GM15510 (cell line): ENCODE measurements around the gene RAD51B.

Source experiments
- POLR2A ChIP-seq: IDR thresholded peaks from 3 replicates; pipeline ENCODE4 v1.6.1; 2011; ENCODE audit warnings: borderline replicate concordance; ENCODE audit not compliant: insufficient read length; ENCODE audit errors: extremely low read depth

RAD51B gene

DNA sequence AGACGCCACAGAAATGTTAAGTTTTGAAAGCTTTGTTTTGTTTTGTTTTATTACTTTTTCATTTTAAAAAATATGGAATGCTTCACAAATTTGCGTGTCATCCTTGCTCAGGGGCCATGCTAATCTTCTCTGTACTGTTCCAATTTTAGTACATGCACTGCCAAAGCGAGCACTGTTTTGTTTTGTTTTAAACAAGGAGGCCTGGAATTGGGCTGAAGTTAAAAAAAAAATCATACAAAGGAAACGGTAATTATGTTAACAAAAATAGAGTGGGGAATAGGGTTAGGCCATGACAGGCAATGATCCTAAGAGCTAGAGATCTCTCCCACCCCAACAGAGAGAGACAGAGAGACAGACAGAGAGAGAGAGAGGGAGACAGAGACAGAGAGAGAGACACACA is 916.3 kb downstream of the RAD51B start:
- no peak for TF ChIP-seq POLR2A

DNA sequence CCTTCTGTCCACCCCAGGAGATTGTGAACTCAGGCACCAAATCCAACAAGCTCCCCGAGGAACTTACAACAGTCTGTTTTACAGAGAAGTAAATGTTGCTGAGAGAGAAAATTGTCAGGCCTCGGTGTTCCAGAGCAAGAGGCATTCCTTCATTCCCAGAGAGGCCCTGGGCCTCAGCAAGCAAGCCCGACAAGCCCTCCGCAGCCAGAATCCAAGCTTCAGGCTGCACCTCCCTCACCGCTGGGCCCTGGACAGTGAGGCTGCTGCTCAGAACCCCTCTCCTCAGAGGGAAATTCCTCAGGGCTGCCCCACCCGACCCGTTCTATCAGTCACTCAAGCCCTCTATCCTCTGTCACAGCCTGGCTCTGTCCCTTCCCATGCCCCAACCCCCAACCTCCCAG is 916.9 kb downstream of the RAD51B start:
- TF ChIP-seq POLR2A: no peak

DNA sequence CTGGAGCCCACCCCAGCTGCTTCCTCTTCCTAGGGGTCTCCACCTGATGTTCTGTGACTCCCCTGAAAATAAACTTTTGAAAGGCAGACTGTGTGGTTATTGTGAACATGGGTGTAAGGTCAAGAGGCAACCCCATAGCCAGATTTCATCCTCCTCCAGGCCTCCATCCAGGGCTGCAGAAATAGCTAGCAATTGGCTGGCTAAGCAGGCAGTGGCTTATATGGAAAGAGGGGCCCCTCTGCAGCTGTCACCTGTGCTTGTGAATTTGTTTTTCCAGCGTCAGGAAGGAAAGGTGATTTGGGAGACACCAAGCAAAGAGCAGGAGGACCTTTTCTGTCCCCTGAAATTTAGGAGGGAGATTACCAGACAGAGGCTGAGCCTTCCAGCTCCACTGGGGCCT is 917.5 kb downstream of the RAD51B start:
- TF ChIP-seq POLR2A: no peak

DNA sequence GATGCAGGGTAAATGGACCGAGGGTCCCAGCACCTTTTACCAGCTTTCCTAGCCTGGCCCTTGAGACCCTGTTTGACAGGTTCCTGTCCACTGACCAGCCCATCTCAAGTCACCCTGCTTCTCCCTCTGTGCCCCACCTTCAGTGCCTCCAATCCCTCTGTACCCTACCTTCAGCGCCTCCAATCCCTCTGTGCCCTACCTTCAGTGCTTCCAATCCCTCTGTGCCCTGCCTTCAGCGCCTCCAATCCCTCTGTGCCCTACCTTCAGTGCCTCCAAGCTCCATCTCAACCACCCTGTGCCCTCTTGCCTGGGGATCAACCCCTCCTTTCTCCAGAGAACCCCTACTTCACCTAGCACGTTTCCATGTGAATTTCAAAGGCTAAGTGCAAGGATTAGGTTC is 919.0 kb downstream of the RAD51B start:
- no peak for TF ChIP-seq POLR2A

DNA sequence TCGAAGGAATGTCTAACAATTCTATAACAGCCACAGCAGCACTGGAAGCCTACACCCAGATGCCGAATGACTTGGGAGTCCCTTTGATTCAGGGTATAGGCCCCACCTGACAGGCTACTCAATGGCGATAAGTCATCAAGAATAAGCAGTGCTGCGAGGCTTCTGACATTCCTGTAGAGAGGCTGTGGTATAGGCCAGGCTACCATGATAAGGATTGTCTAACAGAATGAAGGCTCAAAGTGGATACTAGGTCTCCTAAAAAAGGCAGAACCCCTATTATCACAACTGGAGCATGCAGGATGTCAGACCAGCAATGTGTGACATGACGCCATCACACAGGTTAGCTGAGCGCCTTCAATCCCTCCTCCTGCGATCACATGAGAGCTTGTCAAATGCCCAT is 920.1 kb downstream of the RAD51B start:
- no peak for TF ChIP-seq POLR2A

DNA sequence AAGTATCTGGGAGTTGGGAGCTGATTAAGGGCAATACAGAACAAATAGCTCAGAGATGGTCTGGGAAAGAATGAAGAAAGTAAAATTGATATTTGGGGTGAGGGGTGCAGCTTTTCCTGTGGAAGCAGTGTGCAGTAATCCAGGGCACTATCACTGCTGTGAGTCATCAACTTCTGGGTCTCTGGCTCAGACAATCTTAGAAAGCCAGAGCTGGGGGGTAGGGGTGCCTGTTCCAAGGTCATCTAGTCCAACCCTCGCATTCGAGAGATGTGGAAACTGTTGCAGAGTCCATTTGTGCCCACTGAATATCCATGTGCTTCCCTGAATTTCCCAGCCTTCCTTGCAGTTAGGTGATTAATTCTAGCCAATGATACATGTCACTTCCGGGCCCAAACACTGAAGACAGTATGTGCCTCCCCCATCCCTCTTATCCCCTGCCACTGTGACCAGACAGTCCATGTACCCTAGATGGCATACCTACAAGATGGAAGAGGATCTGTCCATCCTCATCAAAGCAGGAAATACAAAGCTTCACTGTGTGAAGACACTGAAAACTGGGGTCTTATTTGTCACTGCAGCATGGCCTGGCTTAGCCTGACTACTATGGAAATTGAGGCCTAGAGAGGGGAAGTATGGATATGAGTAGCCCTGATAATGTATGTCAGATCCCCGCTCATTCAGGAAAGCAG is 921.4 kb downstream of the RAD51B start:
- no peak for TF ChIP-seq POLR2A

DNA sequence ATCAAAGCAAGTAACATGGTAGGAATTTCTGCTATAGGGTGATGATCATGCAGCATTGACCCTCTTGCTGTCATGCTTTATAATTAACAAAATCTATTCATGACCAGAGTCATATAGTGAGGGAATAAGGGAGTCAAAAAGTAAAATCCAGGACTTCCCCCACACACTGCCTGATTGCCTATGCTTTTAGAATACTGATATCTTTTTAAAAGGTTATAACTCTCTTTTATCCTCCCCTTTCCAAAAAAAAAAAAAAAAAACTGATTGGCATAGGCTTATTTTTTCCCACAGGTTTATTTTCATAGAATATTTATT is 921.9 kb downstream of the RAD51B start:
- TF ChIP-seq POLR2A: no peak

DNA sequence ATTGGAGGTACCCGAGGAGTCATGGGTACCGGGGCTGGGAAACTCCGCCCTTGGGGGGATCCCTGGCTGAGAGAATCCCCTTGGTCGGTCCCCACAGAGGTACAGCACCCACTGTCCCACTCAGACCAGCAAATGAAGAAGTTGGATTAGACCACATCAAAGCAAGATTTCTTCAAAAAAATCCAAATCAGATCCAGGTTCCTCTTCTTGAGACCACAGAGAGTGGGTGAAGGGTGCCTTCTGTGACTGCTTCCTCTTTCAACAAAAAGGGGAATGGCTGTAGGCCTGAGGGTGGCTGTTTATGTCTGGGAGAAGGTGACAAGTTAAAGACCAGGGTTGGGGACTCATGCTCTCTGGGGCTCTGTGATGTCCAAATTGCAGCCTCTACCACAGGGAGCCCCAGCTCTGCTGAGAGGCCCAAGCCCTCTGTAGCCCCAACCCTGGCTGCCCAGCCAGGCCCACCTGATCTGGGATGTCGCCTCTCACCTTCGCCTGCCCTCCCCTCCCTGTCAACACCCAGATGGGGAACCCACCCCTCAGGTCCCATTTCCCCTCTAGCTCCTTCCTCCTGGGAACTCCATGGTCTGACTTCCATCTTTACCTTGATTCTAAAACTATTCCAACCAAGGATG is 922.4 kb downstream of the RAD51B start:
- no peak for TF ChIP-seq POLR2A

DNA sequence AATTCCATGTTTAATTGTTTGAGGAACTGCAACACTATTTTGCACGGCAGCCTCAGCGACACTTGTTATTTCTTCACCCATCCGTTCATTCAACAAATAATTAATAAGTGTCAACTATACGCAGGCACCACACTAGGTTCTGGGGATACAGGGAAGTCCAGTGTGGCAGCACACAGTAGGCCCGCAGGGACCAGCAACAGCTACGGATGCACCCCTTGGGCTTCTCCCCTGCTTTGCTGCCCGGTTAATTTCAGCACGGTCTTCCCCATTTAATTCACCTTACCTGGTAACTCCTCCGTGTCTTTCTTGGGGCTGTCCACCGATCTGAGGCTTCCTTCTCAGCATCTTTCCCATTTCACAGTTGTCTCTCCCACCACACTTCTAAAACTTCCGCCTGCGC is 925.0 kb downstream of the RAD51B start:
- no peak for TF ChIP-seq POLR2A

DNA sequence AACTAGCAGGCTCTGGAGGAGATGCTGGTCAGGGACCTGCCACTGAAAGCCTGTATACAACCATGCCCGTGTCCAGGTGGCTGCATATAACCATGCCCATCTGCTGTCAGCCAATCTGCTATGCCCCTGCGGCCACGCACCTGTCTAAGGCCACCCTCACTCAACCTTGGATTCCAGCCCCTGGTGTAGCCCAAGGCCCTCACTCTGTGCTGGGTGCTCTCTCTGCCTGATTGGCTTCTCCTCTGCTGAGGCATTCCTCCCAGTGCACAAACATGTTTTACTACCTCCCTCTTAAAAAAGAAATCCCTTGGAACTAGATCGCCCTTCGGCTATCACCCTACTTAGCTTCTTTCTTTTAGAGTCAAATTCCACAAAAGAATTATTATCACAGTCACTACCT is 927.8 kb downstream of the RAD51B start:
- TF ChIP-seq POLR2A: no peak

DNA sequence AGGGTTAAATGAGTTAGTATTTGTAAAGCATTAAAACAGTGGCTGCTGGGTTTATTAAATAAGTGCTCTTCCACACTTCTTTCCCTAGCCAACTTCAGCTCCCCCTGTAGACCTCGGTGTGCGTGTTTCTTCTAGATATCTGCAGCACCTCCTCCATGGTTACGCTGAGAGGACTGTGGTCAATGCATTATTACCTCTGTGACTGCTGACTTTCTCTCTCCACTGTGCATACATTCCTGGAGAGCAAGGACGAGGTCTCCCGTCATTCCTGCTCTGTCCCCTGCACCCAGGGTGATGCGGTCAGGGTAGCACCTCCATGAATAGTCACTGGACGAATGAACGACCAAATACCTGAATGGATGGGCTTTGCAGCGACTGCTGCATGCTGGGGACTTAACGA is 928.7 kb downstream of the RAD51B start:
- TF ChIP-seq POLR2A: no peak

DNA sequence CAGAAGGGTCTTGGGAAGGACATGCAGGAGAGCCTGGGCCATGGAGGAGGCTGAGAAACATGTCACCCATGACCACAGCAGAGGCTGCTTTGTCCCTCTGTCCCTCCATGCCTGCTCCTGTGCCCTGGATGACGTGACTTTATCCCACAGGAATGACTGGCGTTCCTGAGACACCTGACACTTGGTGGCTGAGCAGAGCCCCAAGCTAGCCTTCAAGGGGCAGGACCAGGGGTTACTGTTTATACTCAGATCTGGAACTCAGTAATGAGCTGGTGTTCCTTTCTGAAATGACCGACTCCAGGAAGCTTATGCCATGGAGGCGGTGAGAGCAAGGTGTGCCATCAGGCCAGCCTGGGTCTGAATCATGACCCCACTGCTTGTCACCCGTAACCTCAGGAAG is 929.1 kb downstream of the RAD51B start:
- TF ChIP-seq POLR2A: no peak

DNA sequence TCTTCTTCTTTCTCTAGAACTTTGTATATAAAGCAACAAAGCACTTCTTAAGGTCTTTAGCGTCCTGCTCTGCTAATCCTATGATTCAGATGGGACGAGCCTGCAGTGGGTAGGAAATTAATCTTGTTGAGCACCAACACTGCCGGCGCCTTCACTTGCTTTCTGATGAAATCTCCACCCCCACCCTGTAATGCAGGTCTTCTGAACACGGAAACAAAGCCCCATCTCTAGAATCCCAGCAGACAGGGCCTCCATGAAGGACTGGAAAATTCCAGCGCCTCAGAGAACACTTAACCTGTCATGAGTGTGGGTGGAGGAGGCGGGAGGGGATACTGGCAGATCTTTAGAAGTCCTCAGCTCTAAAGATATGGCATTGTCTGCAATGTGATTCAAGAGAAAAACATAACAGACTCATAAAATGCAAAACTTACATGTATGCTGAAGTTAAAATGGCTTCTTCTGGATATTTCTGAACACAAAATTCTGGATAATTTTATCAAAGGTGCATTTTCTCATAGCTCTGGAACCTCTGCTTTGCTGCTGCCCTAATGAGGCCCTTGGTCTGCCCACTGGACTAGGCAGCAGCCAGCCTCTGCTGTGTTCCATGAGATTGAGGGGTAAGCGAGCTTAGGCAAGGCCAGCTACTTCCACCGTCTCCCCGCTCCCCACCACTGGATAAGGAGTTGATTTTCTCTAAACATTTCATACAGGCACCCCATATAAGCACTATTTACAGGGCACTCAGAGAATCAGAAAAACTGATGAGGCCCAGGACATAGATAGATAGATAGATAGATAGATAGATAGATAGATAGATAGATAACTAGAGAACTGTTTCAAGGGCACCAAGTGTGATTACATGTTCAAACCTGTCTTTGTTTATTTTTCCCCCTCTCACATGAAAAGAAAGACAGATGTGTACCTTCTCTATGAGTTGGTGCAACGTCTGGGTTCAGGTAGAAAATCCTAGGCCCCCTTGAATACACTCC is 930.2 kb downstream of the RAD51B start:
- no peak for TF ChIP-seq POLR2A

DNA sequence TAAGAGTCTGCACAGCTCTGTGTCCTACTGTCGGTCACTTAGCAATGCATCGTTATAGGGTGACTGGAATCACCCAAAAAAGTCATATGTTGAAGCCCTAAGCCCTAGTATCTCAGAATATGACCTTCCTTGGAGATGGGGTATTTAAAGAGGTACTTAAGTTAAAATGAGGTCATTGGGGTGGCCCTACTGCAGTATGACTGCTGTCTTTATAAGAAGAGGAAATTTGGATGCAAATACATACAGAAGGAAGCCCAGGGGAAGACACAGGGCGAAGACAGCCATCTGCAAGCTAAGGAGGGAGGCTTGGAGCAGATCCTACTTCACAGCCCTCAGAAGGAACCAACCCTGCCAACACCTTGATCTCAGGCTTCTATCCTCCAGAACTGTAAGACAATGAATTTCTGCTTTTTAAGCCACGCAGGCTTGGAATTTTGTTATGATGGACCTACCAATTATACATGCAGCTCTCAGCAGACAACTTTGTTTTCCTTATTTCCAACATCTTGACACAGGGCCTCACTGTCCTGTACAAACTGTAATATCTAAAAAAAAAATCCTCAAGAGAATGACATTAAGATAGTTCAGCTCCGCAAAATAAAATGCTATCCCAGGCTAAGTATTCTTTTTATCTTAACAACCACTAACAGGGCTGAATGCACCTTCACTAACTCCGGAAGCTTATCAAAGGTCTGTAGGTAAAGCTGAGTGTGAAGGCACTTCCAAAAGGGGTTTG is 932.9 kb downstream of the RAD51B start:
- TF ChIP-seq POLR2A: no peak

DNA sequence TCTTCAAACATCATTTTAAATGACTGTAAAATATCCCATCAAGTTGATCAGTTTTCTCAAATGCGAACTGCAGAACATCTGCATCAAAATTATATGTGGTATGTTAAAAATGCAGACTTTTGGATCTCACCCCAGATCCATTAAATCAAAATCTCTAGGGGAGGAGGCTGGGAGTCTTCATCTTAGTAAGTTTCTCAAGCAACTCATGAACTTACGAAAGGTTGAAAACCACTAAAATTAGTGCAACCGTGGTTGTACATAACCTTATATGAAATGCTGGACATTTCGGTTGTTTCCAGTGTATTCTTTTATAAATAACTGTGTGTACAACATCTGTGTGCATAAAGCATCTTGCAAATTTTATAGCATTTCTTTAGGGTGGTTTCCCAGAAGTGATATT is 934.1 kb downstream of the RAD51B start:
- TF ChIP-seq POLR2A: no peak

DNA sequence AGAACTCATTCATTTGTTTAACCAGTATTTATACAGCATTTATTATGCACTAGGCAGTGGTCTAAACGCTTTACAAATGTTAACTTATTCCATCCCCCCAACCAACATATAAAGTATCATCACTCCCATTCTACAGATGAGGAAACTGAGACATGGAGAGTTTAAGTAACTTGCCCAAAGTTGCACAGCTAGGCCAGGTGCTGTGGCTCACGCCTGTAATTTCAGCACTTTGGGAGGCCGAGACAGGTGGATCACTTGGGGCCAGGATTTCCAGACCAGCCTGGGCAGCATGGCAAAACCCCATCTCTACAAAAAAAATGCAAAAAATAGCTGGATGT is 935.4 kb downstream of the RAD51B start:
- TF ChIP-seq POLR2A: no peak

DNA sequence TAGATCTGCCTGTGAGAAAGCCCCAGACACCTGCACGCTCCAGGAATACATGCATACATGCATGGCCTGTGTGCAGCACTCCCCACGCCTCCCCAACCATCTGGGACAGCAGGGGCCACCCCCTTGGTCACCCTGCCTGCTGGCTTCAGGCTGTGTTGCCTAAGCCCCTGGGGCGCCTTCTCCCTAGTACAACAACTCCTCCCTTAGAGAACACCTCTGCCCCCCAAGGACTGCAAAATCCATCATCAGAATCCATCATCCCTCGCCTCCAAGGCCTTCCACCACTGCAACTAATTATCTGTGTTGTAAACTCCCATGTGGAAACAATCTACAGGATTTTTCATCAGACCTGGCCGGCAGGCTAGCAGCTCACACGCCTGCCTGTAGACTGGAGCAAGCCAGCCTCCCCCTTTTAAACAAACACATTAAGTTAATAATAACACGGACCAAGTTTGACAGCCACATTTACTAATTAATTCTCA is 936.5 kb downstream of the RAD51B start:
- TF ChIP-seq POLR2A: no peak
